AG09309 (cell line): ENCODE measurements around the gene FBXO38.

Source experiments
- DNase-seq: peaks from one replicate; pipeline ENCODE4 v3.0.0-alpha.2; 2010; ENCODE audit warnings: low read depth
- H3K4me3 ChIP-seq: 2 replicates; pipeline ENCODE4 v1.5.1; 2011; ENCODE audit warnings: mild to moderate bottlenecking, low read depth, low read length, moderate library complexity; ENCODE audit not compliant: control insufficient read depth
- TF ChIP-seq, protein P1 (sequence below): IDR thresholded peaks from 2 replicates; pipeline ENCODE4 v1.5.1; 2011; ENCODE audit warnings: mild to moderate bottlenecking, low read depth, low read length, inconsistent platforms; ENCODE audit not compliant: insufficient read depth, control insufficient read depth; ENCODE audit errors: missing control alignments

Gene FBXO38

DNA sequence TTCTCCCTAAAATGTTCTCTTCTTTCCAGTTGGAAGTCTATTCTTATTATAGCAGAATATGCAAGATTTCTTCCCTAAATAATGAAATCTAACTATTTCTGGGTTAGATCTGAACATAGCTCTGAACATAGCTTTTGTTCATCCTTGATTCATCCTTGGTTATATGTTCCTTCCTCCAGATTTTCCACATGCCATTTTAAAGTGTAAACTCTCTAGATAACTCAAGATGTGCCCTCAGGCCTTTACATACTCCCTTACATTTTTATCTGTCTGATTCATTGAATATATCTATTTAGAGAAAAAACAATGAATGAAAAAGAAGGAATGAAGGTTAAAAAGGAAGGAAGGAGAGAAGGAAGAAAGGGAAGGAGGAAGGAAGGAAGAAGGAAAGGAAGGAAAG is 100.9 kb downstream of the FBXO38 start:
- no peak overlapping the region for H3K4me3 ChIP-seq
- DNase-seq = no peak
- TF ChIP-seq, protein P1, sequence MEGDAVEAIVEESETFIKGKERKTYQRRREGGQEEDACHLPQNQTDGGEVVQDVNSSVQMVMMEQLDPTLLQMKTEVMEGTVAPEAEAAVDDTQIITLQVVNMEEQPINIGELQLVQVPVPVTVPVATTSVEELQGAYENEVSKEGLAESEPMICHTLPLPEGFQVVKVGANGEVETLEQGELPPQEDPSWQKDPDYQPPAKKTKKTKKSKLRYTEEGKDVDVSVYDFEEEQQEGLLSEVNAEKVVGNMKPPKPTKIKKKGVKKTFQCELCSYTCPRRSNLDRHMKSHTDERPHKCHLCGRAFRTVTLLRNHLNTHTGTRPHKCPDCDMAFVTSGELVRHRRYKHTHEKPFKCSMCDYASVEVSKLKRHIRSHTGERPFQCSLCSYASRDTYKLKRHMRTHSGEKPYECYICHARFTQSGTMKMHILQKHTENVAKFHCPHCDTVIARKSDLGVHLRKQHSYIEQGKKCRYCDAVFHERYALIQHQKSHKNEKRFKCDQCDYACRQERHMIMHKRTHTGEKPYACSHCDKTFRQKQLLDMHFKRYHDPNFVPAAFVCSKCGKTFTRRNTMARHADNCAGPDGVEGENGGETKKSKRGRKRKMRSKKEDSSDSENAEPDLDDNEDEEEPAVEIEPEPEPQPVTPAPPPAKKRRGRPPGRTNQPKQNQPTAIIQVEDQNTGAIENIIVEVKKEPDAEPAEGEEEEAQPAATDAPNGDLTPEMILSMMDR = no peak

DNA sequence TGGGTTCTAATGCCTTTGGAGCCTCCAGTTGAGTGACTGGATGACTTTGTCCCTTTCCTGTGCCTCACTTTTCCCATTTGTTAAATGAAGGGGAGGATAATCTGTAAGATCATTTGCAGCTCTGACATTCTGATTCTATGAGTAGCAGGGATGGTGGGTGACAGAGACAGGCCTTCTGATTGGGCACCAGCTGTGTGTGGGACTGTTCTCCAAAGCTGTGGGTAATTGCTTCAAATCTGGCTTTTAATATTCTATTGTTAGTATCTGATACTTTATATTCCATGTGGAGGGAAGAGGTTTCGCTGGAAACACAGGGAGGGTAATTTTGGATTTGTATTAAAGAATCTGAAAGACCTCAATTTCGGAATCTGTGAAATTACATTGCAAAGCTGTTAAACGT is 102.7 kb downstream of the FBXO38 start:
- TF ChIP-seq, protein P1 = no peak
- H3K4me3 ChIP-seq = no peak overlapping the region

DNA sequence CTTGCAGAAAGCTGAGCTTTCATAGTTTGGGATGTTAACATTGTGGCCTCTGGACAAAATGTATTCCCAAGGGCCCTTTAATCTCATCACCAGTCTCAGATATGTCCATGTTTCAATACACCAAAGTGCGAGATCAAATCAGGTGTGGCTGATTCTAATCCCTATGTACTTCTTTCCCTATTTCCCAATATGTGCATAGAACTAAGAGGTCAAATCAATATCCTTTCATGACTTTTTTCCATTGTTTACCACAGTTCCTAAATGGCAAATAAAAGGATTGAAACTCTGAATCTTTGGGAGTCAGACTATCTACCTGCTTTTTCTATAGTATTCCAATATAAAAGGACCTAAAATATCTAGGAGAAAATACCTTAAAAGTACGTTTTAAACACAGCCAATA is 105.0 kb downstream of the FBXO38 start:
- TF ChIP-seq, protein P1 = no peak
- H3K4me3 ChIP-seq = no peak overlapping the region
- no peak for DNase-seq

More for the DNA sequence above, 102.7 kb downstream of the FBXO38 start:
- DNase-seq = no peak

DNA sequence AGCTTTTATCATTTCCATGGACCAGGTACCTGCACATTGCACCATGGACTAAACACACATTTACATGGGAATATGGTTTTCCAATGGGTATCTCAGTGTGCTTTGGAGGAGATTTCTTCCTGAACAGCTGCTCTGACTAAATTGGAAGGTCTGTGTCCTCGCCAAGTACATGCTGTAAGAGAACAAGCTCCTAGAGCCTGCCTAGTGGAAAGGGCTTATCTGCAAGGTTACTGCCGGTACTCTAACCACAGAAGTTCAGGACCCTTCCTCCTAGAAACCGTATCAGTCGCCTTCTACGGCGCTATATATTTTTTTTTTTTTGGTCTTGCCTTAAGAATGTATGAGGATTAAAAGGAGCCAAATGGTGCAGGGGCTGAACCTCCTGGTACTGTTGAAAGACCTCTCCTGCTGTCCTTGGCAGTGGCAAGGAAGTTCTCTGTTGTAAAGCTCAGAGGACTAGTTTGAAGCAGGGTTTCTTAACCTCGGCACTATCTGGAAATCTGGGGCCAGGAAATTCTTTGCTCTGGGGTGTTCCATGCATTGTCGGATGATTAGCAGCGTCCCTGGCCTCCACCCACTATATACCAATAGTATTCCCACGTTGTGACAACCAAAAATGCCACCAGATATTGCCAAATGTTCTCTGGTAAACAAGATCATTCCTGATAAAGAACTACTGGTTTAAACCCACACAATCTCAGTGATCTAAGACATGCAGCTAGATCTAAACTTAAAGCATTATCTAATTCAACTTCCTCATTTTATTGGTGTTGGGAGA is 107.4 kb downstream of the FBXO38 start:
- TF ChIP-seq, protein P1 = no peak
- no peak for DNase-seq
- no peak overlapping the region for H3K4me3 ChIP-seq

DNA sequence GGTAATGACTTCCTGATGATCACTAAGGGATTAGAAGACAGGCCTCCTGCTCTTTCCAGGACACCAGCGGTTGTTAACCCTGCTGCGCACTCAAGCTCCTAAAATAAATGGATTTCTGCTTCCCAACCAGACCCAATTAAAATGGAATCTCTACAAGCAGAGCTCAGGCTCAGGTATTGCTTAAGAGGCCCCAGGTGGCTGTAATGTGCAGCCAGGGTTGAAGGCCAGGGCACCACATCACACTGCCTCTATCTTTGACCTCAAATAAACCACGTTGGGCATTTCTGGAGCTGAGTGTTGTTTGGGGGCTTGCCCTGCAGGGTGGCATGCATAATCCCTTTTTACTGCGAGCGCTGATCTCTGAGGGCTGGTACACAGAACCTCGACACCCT is 108.0 kb downstream of the FBXO38 start:
- no peak overlapping the region for H3K4me3 ChIP-seq
- TF ChIP-seq, protein P1 = no peak
- no peak for DNase-seq

DNA sequence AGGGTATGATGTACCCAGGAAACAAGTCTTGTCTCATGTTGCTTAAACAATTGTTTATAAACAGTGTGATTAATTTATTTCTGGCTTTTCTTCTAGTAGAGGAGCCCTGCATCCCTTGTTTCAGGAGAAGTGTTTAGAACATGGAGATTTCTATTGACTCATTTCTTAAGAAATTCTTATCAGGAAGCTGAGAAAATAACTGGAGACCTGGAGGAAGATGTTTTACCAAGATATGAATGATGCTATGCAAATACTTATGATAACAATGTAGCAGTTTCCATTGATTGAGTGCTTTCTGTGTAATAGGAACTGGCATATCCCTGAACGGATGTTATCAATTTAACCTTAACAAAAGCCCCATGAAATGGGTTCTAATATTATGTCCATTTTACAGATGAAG is 108.6 kb downstream of the FBXO38 start:
- no peak for DNase-seq
- TF ChIP-seq, protein P1 = no peak
- no peak overlapping the region for H3K4me3 ChIP-seq
